GM18508 (cell line): ENCODE data around the gene PATZ1.

Experiments used
- ATAC-seq: cut with Tn5 transposase; IDR thresholded peaks from one replicate; pipeline ENCODE4 v1.9.1; 2021; ENCODE audit warnings: moderate number of reproducible peaks; ENCODE audit not compliant: insufficient read depth, unreplicated experiment

The PATZ1 gene

GRCh38 chr22:31344256-31344577 is 1.9 kb downstream of the PATZ1 start:
- ATAC-seq: no peak

DNA sequence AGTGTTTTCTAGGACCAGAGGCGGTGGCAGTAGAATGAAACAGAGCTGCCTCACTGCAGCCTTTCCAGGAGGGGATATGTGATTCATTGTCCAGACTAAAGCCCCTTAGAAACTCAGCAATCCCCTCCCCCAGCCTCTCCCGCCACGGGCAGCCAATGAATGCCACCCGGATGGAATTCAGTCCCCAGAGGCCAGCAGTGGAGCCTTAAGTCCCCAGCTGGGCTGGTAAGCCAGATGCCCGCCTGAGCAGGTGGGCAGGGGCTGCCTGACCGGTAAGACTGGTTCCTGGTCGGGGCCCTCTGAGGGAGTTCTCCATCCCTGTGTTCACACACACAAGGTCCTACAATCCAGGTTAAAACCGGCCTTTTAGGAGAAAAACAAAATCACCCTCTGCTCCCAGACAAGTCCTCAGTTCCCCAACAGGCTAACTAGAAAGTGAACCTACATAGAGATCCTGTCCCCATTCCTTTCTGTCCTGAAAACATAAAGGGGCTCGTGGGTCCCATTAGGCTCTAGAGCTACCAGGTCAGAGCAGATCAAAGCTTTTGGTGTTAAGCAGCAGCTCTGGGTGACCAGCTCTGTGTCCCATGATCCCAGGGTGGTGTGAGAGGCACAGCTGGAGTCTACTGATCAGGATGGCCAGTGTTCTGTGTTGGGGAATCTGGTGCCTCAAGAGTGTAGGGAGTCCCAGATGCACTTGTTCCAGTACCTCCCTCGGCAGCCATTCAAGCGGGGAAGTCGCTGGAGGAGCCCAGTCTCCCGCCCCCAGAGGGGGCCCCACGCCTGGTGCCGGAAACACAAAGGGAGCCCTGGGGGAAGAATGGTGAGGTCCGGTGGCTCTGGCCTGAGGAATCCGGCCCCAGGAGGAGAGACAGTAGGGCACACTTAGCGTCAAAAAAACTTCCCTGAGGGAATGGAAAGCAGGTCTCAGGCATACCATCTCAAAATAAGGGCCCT is 2.6 kb downstream of the PATZ1 start:
- ATAC-seq: no peak

- no peak for ATAC-seq
These were observed 3.6 kb downstream of the PATZ1 start for GRCh38 chr22:31342389-31343140.

- ATAC-seq: no peak
These were observed 4.6 kb downstream of the PATZ1 start for GRCh38 chr22:31341386-31342088.

GRCh38 chr22:31340765-31341247 is 5.3 kb downstream of the PATZ1 start:
- no peak for ATAC-seq

GRCh38 chr22:31340360-31340759 is 5.8 kb downstream of the PATZ1 start:
- no peak for ATAC-seq

DNA sequence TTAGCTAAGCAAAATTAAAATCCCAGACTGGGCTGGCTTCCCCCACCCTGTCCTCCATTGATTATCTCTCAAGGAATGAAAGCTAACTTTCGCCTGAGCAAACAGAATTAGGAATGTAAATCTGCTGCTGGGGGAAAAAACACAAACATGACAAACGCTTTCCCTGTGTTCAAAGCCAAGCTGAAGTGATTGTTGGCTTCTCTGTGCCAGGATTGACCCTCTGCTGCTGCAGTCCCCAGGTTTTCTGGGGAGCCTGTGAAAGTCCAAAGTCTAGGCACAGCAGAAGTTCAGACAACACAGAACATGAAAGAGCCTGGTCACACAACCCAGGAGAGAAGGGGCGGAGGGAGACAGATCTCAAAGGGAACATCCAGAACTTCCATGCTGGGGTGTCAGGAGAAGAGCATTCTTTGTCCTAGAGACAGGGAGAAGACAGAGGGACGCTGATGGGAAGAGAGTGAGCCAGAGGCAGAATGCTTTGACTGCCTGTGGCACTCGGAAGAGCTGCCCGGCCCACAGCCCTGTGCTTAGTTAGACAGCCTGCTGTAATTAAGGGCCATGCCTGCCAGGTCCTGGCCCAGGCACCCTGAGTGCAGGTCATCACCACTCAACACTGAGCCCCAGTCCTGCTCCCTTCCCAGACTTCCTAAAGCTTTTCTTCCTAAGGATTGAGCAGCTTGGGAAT is 6.9 kb downstream of the PATZ1 start:
- ATAC-seq: no peak

- ATAC-seq: no peak
These were observed 9.0 kb downstream of the PATZ1 start for GRCh38 chr22:31337178-31337577.

DNA sequence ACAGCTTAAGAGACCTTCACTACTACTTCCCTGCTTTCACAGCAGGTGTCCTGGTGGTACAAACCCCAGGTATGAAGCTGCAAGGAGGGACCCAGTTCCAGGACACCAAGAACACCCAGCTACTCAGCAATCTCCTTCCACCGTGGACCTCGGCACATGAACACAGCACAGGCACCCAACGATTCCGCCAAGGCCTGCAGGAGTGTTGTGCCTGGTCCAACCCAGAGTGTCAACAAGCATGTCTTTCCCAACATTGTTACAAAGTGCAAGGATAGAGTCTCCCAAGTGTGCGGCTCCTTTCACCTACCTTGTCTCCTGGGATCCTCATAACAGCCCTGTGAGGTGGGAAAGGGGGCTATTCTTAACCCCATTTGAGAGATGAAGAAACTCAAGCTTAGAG is 11.8 kb downstream of the PATZ1 start:
- ATAC-seq: no peak

GRCh38 chr22:31333641-31334040 is 12.5 kb downstream of the PATZ1 start:
- no peak for ATAC-seq

DNA sequence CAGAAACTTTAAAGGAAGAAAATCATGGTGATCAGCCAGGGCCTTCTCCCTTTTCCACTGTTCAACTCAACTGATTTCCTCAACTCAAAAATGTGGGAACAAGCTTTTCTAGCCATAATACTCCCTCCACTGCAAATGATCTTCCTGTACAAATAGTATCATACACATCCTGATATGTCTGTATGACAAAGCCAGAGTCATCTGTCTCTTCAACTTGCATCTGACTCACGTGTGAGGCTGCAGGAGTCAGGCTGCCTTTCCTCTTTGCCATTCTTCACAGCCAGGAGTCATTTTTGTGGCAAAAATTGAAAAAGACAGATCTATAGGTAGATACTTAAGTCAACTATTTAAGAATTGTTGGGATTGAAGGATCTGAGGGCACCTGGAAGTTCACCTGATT is 13.3 kb downstream of the PATZ1 start:
- ATAC-seq: no peak

DNA sequence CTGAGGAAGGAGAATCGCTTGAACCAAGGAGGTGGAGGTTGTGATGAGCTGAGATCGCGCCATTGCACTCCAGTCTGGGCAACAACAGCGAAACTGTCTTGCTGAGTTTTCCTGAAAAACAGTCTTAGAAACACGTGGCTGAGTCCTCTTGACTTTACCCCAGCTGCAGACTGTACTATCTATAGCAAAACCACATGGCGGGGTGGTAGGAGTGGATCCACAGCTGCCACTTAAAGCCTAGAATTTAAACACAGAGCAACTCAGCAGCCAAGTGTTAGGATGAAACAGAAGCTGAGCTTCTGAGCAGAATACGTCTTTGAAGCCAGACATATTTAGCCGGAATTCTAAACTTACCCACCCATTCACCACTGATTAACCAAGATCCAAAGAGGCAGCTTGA is 14.1 kb downstream of the PATZ1 start:
- no peak for ATAC-seq

- ATAC-seq: no peak
These were observed 16.5 kb downstream of the PATZ1 start for GRCh38 chr22:31329453-31330215.

DNA sequence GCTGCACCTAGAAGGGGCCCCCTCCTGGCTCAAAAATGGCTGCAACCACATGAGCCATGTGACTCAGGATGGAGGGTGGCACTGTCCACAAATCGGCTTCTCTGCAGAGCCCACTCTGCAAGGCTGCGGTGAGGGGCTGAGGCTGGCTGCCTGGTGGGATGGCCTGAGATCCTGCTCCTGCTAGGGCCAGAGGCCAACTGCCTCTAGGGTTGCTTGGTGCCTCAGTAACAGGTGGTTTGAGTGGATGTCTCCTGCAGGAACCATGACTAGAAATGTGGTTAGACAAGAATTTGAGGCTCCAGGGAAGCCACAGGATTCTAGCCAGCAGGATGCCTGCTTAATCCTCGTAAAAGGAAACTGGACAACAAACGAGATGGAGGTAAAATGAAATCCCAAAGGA is 17.1 kb downstream of the PATZ1 start:
- no peak for ATAC-seq

- ATAC-seq: no peak
These were observed 17.6 kb downstream of the PATZ1 start for GRCh38 chr22:31328544-31328960.

DNA sequence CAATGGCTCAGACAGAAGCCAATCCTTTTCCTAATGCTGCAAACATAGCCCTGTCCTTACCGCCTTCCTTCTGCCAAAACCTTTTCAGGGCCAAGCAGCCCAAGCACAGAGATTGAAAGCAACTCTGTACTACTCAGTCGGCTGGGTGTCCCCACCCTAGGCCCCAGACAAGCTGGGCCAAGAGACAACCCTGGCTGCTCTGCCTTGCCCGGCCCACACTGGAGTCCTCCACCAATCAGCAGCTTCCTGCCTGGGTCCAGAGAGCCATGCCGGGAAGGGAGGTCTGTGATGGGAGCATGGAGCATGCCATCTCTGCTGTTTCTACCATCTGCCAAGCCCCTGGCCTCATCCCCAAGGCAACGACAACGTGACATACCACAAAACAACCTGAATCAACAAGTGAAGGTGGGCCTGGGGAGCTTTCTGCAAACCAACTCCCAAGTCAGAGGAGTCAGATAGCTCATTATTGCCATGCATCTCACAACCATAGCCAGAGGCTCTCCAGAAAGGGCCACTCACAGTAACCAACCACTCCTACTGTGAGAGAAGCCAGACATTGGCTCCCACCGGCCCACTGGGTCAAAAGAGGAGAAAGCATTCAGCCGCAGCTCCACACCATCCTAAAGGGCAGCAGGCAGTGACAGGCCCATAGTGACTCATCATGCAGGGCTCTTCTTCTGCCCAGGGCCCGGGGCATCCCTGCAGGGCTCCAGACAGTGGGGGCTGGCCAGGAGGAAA is 18.2 kb downstream of the PATZ1 start:
- no peak for ATAC-seq

DNA sequence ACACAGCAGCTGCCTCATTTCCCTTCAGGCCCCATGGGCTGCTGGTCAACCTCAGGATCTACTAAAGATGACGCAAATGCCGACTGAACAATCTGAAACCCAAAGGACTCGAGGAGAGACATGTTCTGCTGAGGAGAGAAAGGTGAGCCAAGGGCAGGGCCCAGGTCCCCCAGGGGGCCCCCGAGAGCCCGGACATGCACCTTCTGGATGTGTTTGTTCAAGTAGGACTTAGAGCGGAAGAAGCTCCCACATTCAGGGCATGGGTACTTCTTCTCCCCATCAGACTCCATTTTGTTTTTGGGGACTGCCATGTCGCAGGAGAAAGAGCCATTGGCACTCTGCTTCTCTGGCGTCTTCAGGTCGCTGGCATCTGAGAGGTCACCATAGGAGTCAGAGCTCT is 19.3 kb downstream of the PATZ1 start:
- no peak for ATAC-seq

DNA sequence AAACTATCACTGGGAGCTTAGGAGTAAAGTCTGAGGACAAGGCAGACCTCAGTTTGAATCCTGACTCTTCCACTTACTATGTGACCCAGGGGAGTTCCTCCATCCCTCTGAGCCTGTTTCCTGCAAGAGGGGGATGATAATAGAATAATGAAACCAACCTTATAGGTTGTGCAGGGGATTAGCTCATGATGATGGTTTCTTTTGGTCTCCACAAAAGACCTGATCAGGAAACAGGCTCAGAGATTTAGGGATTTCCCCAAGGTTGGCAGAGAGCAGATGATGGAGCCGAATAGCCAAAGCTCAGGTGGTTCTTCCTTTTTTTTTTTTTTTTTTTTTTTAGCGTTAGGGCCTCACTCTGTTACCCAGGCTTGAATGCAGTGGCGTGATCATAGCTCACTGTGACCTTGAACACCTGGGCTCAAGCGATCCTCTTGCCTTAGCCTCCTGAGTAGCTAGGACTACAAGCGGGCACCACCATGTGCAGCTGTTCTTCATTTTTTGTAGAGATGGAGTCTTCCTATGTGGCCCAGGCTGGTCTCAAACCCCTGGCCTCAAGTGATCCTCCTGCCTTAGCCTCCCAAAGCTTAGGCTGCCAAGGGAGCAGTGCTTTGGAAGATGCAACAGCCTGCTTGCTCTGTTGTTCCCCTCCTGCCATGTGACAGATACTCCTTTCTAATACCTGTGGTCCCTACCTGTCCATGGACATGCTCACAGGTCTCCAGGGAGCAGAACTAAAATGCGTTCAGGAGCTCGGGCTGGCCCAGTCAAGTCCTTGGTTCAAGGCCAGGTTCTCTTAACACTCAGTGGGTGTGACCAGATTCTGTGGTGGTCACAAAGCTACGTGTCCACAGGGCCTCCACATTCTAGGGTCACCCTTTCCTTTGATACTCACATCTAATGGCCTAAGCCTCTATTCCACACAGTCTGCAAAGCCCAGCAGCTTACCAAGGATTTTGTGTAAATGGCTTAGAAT is 22.3 kb downstream of the PATZ1 start:
- no peak for ATAC-seq
